GM21529 (cell line): ENCODE results near the gene PRSS37.

ENCODE experiments used
- ATAC-seq: cut with Tn5 transposase; IDR thresholded peaks from one replicate; pipeline ENCODE4 v1.9.1; 2021; ENCODE audit not compliant: unreplicated experiment

PRSS37 gene

DNA sequence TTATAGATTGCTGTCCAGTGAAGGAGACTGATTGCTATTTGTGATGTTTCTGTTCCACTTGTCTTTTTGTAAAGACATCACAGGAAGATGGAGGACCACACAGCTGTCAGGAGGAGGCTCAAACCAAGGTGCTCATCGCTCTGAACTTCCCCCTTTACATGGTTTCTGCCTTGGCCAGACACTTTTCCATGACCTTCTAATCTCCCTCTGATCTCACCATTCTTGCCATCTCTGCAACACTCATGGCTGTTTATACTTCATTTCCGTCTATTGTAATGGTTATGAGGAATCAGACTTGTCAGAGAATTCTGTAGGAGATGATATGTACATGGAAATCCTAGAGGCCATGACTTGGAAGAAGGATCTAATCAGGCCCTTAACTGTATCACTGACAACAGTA, 53.0 kb downstream of the PRSS37 start:
- no peak for ATAC-seq
